Left kidney (tissue), 2 donors: ENCODE measurements around the gene TMEM119. TPM values are rescaled to one million over a fixed set of nuclear protein-coding genes. Genes with fewer than 3 reads are reported as not detected.
"Not testable (repeated sequence)": the region's sequence is repeated elsewhere in the genome, so short reads cannot be mapped to it uniquely, and the experiment has no call there.

Experiments used
- DNase-seq: peaks from one replicate; pipeline ENCODE4 v3.0.0-alpha.2; 2013
- polyA plus RNA-seq: library from polyadenylated mRNA; unstranded; fragments of 120-200 nt; gene quantifications from one replicate; pipeline ENCODE4 v1.2.1, GENCODE V29; 2013; ENCODE audit not compliant: insufficient read length

The TMEM119 gene
- polyA plus RNA-seq, 1 donor: 15.0 TPM

DNA sequence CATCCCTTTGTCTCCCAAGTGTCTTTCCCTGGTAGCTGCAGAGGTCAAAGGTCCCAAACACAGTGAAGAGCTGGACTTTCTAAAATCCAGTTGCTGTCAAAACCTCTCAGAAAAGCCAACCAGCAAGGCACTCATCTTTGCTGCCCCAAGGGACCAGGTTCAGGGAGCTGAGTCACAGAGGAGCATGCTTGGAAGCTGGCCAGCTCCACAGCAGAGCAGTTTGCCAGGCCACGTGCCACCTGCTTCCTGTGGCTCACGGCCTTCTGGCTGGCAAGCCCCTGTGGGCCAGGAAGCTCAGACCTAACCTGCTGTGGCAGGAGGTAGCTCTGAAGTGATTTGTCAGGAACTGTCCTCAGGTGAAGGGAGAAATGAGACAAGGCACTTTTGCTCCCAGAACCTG is 31.9 kb downstream of the TMEM119 start:
- no peak for DNase-seq

DNA sequence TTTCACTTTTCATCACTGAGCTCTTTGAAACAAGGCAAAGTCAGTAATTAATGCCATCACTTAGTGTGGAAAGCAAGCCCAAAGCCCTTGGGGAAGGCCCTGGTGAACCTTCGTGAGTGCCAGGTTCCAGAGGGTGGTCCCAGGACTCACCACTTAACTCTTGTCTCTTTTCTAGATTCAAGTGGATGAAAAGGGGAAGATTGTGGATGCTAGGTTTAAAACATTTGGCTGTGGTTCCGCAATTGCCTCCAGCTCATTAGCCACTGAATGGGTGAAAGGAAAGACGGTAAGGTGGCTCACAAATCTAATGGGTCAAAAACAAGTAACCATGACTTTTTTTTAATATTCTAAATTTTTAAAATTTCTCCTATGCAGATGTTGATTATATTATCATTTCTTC is 32.7 kb downstream of the TMEM119 start:
- no peak for DNase-seq

DNA sequence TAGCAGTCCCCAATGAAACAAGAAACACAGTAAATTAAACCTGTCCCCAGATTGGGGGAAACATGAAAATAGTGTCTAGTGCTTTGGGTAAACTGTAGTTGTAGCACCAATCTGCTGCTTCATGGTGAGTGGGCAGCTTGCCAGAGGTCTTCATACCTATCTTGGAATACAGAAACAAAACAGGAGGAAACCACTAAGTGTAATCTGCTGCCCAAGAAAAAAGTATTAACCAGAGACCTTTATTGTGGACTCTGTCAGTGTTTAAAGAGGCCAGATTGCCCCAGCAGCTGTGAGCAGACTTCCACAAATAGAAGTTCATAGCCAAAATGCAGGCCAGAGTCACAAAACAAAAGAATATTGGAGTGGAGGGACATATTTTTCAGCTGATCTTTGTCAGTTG is 33.2 kb downstream of the TMEM119 start:
- DNase-seq: no peak

DNA sequence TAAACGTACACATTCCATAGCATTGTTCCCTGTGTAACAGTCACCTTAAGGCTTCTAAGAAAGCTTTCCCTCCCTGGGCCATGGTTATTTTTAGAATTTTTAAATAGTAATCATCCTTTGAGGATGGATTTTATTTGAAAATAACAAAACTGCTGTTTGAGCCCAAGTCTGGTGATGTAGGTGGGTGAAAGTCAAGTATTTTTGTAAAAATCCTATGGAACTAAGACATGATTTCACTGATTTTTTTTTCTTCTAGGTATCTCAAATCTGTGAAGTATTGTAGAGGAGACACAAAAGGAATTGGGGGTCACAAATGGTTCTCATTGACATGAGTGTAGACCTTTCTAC is 34.1 kb downstream of the TMEM119 start:
- no peak for DNase-seq

DNA sequence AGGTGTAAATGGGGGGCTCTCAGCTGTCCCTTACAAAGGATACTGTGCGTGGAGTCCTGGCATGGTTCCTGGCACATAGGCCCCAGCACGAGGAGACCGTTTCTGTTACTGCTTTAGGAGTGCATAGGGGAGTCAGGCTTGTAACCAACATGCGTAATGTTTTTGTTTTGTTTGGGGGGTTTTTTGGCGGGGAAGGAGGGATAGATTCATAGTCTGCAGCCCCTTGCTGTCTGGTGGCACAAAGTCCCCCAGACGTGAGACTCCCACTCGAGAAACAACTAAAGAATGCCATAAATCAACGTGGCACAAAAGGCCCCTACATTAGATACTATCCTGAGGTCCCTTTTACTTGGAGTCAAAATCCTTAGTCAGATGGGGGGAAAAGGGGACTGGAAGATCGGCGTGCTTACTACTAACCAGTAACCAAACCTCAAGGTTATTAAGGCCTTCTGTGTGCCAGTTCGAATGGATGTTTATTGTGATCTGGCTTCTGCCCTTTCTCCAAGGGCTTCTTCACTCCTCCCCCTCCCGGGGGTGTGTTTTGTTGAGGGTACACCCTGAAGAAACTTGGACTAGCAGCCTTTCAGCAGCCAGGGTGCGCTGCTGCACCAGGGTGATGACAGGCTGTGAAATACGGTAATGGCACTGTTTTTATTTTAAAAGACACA is 34.6 kb downstream of the TMEM119 start:
- DNase-seq: peak; percentile 82

DNA sequence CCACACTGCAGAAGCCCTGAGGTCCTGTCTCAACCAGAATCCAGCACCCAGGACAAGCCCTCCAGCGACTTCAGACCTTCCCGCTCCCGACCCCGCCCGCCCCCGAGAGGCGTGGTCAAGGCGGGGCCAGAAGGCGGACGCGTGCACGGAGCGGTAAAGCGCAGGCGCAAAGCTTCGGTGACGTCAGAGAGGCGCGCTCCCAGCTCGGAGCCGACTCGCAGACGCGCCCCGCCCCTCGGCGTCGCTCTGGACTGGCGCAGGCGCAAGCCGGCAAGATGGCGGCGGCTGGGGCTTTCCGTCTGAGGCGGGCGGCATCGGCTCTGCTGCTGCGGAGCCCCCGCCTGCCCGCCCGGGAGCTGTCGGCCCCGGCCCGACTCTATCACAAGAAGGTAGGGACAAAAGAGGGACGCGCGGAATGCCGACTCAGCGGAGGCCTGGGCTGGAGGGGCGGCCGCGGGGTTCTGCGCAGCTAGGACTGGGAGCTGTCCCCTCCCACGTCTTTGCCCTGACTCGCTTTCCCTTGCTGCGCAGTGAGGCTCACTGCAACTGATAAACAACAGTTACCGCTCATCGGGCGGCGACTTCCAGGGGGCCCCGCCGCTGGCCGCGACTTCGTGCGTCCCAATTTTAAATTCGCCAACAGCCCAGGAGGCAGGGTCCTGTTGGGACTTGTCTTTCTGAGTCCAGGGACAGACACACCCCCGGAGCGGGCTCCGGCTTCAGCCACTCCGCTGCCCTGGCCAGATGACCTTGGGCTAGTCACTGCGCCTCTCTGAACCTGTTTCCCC is 35.3 kb downstream of the TMEM119 start, which contains the start of gene ISCU:
Gene ISCU (plus strand): TSS at position 249 of the 788 bp plus-strand sequence. CDS start 27 bp downstream, at position 276.
- DNase-seq: peak; percentile 98

DNA sequence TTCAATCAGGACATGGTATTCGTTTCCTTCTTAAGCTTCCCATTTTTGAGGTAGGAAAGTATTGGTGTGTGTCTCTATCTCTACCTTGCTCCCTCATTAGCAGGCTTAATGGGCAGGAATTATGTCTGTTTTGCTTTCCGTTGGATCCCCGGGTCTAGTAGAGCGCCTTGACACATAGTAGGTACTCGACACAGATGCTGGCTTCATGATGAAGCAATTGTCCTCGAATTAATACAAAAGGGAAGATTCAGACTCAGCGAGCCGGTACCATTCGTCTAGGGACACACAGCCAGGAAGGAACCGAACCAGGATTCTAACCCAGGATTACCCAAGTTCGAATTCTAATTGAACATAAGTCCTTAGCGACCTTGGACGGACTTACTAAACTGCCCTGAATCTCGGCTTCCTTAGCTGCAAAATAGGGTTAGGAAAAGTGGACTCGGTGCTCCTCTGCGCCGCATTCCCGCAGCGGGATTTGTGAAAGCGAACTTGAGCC is 36.0 kb downstream of the TMEM119 start:
- peak; percentile 31 for DNase-seq

DNA sequence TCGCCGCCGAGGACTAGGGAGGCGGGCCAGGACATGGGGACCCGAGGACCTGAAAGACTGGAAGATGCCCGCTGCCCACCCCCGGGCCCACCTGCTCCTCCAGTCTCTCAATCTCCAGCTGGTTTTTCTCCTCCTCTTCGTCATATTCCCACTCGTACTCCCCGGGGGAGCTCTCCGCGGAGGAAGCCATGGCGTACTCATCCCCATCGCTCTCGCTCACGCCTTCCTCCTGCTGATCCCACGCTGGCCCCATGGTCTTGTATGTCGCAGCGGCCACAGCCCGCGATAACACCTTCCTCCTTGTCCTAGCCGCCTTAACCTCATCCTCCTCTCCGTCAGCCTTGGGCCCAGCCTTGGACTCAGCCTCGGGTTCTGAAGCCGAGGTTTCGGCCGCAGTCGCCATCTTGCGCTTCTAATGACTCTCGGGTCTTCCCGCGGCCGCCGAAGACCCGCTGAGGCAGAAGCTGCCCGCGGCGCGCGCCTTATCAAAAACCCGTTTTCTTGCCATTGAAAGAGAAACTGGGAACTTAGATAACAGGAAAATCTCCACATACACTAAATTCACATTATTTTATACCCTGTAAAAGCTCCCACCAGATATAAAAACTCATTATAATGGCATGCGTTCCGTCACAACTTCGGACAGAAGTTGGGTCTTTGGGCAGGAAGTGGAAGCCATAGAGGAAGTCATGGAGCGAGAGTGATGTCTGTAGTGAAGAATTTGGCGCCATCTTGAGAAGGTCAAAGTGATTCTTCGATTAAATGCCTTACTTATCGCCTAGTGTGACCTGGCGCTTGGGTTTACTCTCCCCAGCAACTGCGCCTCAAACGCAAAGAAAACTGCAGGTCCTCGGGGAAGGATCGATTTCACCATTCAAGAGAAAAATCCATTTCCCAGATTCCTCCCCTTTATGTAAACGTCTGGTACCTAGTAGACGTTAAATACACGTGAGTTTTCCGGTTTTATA is 36.8 kb downstream of the TMEM119 start, which contains the start of gene SART3:
Gene SART3 (minus strand): TSS at position 422 of the 968 bp plus-strand sequence. CDS start 19 bp downstream, at position 403.
- peak; percentile 89 for DNase-seq

DNA sequence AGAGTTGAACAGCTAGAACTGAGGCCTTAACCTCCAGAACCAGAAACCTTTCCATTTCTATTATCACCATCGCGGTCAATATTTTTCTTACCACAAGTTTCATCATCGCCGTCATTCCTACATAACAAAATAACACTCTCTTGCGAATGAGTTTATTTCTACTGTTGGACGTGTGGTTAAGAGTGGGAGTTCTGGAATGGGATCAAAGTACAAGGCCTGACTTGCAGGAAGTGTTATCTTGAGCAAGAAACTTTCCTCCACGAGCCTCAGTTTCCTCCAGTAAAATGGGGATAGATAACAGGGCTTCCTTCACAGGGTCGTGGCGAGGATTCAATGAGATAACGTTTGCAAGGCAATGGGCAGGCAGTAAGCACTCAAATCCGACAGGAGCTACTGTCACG is 37.6 kb downstream of the TMEM119 start:
- no peak for DNase-seq

DNA sequence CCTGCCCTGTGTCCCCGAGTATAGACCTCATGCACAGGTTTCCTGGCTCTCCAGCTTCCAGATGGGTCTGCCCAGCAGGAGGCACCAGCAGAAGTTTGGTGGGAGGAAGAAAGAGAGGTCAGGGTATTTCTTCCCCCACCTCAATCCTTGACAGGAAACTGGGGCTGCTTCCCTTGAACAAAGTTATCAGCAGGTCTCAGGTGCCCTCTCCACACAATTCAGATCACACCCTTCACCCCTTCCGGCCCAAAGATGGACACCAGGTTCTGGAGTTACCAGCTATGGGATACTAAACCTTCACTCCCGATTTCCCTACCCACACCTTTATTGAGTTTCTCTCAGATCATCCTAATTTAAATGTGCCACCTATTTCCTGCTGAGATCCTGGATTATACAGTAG is 38.1 kb downstream of the TMEM119 start:
- no peak for DNase-seq

DNA sequence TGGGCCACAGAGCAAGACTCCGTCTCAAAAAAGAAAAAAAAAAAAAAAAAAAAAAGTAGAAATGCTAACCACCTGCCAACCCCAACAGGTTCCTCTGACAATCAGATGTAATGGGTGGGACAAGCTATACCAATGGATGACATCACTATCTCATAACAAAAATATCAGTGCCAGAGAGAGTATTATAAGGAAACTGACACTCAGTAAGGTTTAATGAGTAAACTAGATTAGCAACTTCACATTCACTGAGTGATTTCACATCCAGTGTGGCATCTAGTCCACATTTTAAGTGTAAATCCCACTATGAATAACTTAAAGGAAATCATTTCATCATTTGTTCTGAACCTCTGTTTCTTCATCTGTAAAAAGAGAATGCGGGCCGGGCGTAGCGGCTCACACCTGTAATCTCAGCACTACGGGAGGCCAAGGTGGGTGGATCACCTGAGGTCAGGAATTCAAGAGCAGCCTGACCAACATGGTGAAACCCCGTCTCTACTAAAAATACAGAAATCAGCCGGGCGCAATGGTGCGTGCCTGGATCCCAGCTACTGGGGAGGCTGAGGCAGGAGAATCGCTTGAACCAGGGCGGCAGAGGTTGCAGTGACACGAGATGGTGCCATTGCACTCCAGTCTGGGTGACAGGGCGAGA is 38.8 kb downstream of the TMEM119 start:
- DNase-seq: no peak

DNA sequence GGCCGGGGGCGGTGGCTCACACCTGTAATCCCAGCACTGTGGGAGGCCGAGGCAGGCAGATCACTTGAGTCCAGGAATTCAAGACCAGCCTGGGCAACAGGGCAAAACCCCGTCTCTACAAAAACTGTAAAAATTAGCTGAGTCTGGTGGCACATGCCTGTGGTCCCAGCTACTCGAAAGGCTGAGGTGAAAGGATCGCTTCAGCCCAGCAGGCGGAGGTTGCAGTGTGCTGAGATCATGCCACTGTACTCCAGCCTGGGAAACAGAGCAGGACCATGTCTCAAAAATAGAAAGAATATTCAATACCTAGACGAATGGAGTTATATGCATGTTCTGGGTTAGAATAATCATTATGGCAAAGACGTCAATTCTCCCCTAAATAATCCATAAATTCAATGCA is 42.5 kb downstream of the TMEM119 start:
- DNase-seq: not testable (repeated sequence)

DNA sequence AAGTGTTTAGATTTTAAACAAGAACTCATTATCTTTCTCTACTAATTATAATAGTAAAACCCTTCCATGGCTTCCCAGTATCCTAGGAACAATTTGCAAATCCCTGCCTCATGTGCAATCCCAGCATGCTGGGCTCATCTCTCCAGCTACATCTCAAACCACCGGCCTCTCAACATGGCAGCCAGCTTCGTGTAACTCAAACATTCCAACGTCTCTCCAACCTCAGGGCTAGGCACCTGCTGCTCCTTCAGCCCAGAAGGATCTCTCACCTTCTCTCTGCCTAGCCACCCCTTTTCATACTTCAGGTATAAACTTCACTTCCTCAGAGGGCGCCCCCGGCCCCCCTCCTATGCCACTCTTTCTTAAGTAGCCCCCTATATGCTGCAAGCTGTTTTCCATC is 44.1 kb downstream of the TMEM119 start:
- no peak for DNase-seq

DNA sequence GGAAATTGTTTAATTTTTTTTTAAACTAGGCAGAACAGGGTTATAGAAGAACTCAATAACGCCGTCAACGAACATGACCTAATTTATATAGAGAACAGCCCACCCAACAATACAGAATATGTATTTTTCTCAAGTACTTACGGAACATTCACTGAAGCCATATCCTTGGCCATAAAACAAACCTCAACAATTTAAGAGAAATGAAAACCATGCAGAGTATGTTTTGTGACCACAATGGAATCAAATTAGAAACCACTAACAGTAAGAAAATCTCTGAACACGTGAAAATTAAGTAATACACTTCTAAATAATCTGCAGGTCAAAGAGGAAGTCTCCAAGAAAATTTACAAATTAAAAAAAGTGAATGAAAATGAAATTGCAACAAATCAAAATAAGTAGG is 46.3 kb downstream of the TMEM119 start:
- DNase-seq: no peak

DNA sequence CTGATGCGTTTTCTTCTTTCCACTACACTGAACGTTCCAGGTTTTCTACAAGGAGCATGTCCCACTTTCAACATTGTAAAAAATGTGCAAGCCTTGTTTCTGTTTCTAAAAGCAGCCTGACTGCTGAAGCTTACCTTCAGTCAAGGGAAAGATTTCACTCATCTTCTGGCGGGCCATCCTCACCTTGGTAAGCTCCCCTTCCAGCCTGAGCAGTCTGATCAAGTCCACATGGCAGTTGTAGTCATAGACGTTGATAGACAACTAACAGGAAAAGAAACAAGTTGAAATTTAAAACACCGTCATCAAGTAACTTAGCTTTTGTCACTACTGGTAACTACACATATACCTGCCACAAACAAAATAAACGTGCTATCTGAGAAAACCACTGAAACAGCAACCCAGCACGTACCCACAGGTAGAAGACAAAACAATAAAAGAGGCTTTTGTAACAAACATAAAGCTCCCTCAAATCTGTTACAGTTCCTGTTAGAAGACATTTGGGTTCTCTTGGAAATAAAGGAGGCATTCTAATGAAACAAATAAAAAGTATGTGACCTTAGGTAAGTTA is 48.8 kb downstream of the TMEM119 start:
- DNase-seq: no peak

DNA sequence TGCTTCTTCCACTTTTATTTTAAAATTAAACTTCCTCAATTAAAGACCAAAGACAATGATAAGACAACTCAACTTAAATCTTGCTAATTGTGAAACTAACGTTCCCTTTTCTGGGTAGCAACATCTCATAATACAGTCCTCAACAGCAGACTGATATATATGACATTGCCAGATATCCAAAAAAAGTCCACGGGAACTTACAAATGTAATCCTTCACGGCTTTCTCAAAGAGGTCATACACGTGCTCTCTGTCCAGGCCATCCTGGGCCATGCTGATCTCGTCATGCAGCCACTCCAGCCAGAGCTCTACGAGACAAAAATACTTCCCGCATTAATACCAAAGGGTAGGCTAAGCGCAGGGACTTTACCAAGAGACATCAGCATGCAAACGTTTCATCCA is 50.2 kb downstream of the TMEM119 start:
- no peak for DNase-seq

DNA sequence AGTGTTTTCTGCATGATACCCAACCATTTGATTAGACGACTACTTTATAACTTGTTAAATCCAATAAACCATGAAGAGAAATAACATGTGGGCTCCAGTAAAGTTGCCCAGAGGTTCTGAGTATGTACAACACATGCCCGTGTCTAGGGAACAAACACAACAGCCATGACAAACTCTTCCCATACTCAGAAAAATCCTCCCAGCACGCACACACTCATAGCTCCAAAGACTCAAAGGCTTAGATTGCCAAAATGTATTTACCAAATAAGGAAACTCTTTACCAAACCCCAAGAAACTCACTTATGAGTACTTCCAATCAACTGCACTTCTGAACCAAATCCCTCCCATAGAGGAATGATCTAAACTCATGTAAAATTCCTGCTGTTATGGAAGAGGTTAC is 54.2 kb downstream of the TMEM119 start:
- no peak for DNase-seq

DNA sequence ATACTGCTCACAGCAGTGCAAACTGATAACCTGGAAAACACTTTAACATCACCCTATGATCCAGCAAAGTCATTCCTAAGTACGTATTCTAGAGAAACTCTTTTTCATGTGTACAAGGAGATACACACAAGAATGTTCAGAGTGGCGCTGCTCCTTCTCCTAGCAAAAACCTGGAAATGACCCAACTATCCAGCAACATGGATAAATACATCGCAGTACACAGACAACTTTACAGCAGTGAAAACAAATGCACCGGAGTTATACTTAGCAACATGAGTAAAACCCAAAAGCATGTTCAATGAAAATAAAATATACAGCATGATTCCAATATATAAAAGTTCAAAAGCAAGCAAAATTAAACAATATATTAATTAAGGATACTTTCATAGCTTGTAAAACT is 55.6 kb downstream of the TMEM119 start:
- DNase-seq: no peak
